GM12878 (cell line): Measurements from ENCODE around the gene BRD1. TPM values are rescaled to one million over a fixed set of nuclear protein-coding genes. Genes with fewer than 3 reads are reported as not detected.

ENCODE experiments used
- CBX5 ChIP-seq: sonication (generic); IDR thresholded peaks from 2 replicates; pipeline ENCODE4 v1.6.1; 2016; ENCODE audit warnings: low read depth, moderate library complexity, mild to moderate bottlenecking, inconsistent platforms
- CHD1 ChIP-seq: IDR thresholded peaks from 2 replicates; pipeline ENCODE4 v1.6.1; 2012; ENCODE audit warnings: low read depth, low read length, improper control_type of control experiment
- CHD2 ChIP-seq: IDR thresholded peaks from 2 replicates; pipeline ENCODE4 v1.6.1; 2011; ENCODE audit warnings: low read depth, low read length, improper control_type of control experiment, borderline replicate concordance
- EED ChIP-seq: sonication (generic); IDR thresholded peaks from 2 replicates; pipeline ENCODE4 v1.6.1; 2016; ENCODE audit warnings: antibody characterized with exemption, low read depth
- KLF5 ChIP-seq: fragments of 450-650 bp; IDR thresholded peaks from 2 replicates; pipeline ENCODE4 v1.6.1; 2014; ENCODE audit warnings: mild to moderate bottlenecking; ENCODE audit not compliant: partially characterized antibody
- NBN ChIP-seq: fragments of 450-650 bp; IDR thresholded peaks from 2 replicates; pipeline ENCODE4 v1.6.1; 2016
- RAD51 ChIP-seq: fragments of 450-650 bp; IDR thresholded peaks from 2 replicates; pipeline ENCODE4 v1.6.1; 2016; ENCODE audit warnings: moderate library complexity, mild to moderate bottlenecking, inconsistent platforms
- SMARCA5 ChIP-seq: fragments of 450-650 bp; IDR thresholded peaks from 2 replicates; pipeline ENCODE4 v1.6.1; 2017; ENCODE audit warnings: mild to moderate bottlenecking
- SPI1 ChIP-seq: IDR thresholded peaks from 2 replicates; pipeline ENCODE4 v1.6.1; 2011; ENCODE audit warnings: low read depth, mild to moderate bottlenecking, low read length, moderate library complexity, borderline replicate concordance; ENCODE audit not compliant: insufficient read depth
- ZSCAN29 ChIP-seq: fragments of 450-650 bp; IDR thresholded peaks from 2 replicates; pipeline ENCODE4 v1.6.1; 2017; ENCODE audit warnings: mild to moderate bottlenecking, moderate library complexity
- polyA plus RNA-seq, 11 experiments: library from polyadenylated mRNA; depleted of rRNA in 4 of 11; unstranded in 6 of 11; stranded (reverse) in 5 of 11; fragments of >200 nt; fragmentation: Nextera tagmentation in 4 of 11; fragmentation: Illumina TruSeq in 1 of 11; extraction: Ambion mirVana in 4 of 11; extraction: Trizol in 1 of 11; gene quantifications; 1 replicate in 1 of 11; 2 replicates in 10 of 11; pipeline versions ENCODE4 v1.2.1 to v1.2.3, GENCODE V29; 2011 to 2016; ENCODE audit warnings: inconsistent platforms in 2 of 11, missing spikeins in 2 of 11, low read depth in 1 of 11
- total RNA-seq, 4 experiments: library from RNA; depleted of rRNA in 3 of 4; stranded (reverse); fragments of >200 nt in 3 of 4; fragmentation: Illumina TruSeq in 1 of 4; extraction: Trizol in 1 of 4; gene quantifications; 2 replicates each; pipeline versions ENCODE4 v1.2.1 to v1.2.3, GENCODE V29; 2013 to 2021
- TF ChIP-seq, protein P1 (sequence below): fragments of 450-650 bp; IDR thresholded peaks from 2 replicates; pipeline ENCODE4 v1.6.1; 2017; ENCODE audit warnings: low read depth, mild to moderate bottlenecking, moderate library complexity
- TF ChIP-seq, protein P2 (sequence below): IDR thresholded peaks from 2 replicates; pipeline ENCODE4 v1.6.1; 2011; ENCODE audit warnings: low read depth, low read length, improper control_type of control experiment, borderline replicate concordance

The BRD1 gene
- total and polyA plus RNA-seq, 10 of the 15 experiments (the other 5 are each of a cell fraction or from before 2014, with no cell fraction given): 0.90 to 26.4 (median 7.1) TPM

DNA sequence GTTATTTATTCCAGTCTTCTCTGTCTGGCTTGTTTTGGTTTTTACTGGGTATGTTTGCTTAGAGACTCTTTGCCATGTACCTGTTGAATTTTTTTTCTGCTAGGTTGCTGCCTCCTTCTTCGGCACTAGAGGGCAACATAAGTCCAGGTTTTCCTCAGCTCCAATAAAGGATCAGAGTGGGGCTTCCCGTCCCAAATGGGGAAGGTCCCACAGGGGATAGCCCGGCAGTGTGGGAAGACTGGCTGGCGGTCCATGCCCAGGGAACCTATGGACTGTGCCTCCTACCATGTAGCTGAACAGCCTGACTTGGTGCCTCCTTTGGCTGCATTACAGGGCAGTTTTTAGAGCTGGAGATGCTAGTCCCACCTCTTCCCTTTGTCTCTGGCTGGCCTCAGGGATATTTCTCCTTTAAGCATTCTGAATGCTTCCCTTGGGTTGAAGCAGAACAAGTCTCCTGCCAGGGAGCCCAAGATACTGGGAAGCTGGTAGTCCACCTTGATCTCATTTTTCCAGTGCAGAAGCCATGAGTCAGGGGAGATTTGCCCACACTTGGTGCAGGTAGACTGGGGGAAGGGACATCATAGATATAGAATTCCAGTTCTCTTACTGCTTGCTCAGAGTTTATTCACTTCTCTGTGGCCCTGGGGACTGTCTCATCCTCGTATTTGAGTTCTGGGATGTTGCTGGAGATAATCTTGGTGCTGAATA is 60.2 kb downstream of the BRD1 start (continued):
- TF ChIP-seq, protein P1, sequence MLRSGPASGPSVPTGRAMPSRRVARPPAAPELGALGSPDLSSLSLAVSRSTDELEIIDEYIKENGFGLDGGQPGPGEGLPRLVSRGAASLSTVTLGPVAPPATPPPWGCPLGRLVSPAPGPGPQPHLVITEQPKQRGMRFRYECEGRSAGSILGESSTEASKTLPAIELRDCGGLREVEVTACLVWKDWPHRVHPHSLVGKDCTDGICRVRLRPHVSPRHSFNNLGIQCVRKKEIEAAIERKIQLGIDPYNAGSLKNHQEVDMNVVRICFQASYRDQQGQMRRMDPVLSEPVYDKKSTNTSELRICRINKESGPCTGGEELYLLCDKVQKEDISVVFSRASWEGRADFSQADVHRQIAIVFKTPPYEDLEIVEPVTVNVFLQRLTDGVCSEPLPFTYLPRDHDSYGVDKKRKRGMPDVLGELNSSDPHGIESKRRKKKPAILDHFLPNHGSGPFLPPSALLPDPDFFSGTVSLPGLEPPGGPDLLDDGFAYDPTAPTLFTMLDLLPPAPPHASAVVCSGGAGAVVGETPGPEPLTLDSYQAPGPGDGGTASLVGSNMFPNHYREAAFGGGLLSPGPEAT: peak; percentile 27; the same call in 1 of the 2 replicates
- TF ChIP-seq CBX5 (peak; percentile 98), KLF5 (peak; percentile 66), SPI1 (no peak), ZSCAN29 (no peak), RAD51 (no peak), NBN (peak; percentile 70), CHD2 (no peak), SMARCA5 (no peak), CHD1 (no peak), EED (0 out of 2 replicates have a peak, but pooled peaks have one; percentile 34)
- TF ChIP-seq, protein P2, sequence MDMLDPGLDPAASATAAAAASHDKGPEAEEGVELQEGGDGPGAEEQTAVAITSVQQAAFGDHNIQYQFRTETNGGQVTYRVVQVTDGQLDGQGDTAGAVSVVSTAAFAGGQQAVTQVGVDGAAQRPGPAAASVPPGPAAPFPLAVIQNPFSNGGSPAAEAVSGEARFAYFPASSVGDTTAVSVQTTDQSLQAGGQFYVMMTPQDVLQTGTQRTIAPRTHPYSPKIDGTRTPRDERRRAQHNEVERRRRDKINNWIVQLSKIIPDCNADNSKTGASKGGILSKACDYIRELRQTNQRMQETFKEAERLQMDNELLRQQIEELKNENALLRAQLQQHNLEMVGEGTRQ: no peak
